ENCODE measurements around the gene PNLIP. TPM values are rescaled to one million over a fixed set of nuclear protein-coding genes. Genes with fewer than 3 reads are reported as not detected.

Gene PNLIP
- 1 to 10 TPM in 2 of 6 donors, not detected in 4; 1.7 to 3.3 TPM for total RNA-seq

GRCh38 chr10:116545756-116546155 lies at the start of gene PNLIP:
Gene PNLIP, plus strand, starts transcription at chr10:116545931. Its CDS starts 162 bp downstream, at chr10:116546093.
- Histone ChIP-seq H3K27me3 (no peaks in the 10 kb centered on the region), H3K4me3 (no peak within 1 kb of the TSS), H3K36me3 (no peaks in the 10 kb centered on the region), H3K9me3 (no peaks in the 10 kb centered on the region), H3K4me1 (no peaks in the 10 kb centered on the region), H3K27ac (no peak within 1 kb of the TSS)
- ATAC-seq (ENCODE audit: low FRiP score in 2 of 2) (no peak), DNase-seq (no peak)
- 82 to 86% methylated on average over 8 of the region's 8 CpGs for WGBS, 2 donors
- TF ChIP-seq EP300 (IDR thresholded peaks at IDR 0.05): no peak
- no peak for TF ChIP-seq POLR2A (IDR thresholded peaks at IDR 0.05)
- TF ChIP-seq POLR2AphosphoS5 (IDR thresholded peaks at IDR 0.05): no peak
- TF ChIP-seq CTCF (IDR thresholded peaks at IDR 0.05): no peak

GRCh38 chr10:116504786-116505185 lies 40.9 kb upstream of the PNLIP start:
- Histone ChIP-seq H3K9me3 (no peaks in the 10 kb centered on the region), H3K4me1 (no peaks in the 10 kb centered on the region), H3K27ac (no peak overlapping the region), H3K36me3 (no peaks in the 10 kb centered on the region), H3K27me3 (no peaks in the 10 kb centered on the region), H3K4me3 (no peak overlapping the region)
- DNase-seq: no peak
- TF ChIP-seq CTCF (IDR thresholded peaks at IDR 0.05): no peak
- no peak for TF ChIP-seq POLR2AphosphoS5 (IDR thresholded peaks at IDR 0.05)
- no peak for TF ChIP-seq POLR2A (IDR thresholded peaks at IDR 0.05)
- no peak for TF ChIP-seq EP300 (IDR thresholded peaks at IDR 0.05)
- WGBS, 2 donors: 44 to 59% methylated on average over 8 of the region's 8 CpGs
- ATAC-seq (ENCODE audit: low FRiP score in 2 of 2): no peak

- WGBS, 2 donors: 75 to 87% methylated on average over 3 of the region's 3 CpGs
- Histone ChIP-seq H3K27ac (no peak overlapping the region), H3K36me3 (no peaks in the 10 kb centered on the region), H3K9me3 (no peaks in the 10 kb centered on the region), H3K4me3 (no peak overlapping the region), H3K4me1 (no peaks in the 10 kb centered on the region), H3K27me3 (no peaks in the 10 kb centered on the region)
- no peak for DNase-seq
- no peak for TF ChIP-seq POLR2AphosphoS5 (IDR thresholded peaks at IDR 0.05)
- no peak for TF ChIP-seq POLR2A (IDR thresholded peaks at IDR 0.05)
- TF ChIP-seq EP300 (IDR thresholded peaks at IDR 0.05): no peak
- TF ChIP-seq CTCF (IDR thresholded peaks at IDR 0.05): no peak
- no peak for ATAC-seq (ENCODE audit: low FRiP score in 2 of 2)
These were observed 35.2 kb upstream of the PNLIP start for GRCh38 chr10:116510565-116510964.

- Histone ChIP-seq H3K4me1 (no peaks in the 10 kb centered on the region), H3K27ac (no peak overlapping the region), H3K9me3 (no peaks in the 10 kb centered on the region), H3K4me3 (no peak overlapping the region), H3K36me3 (no peaks in the 10 kb centered on the region), H3K27me3 (no peaks in the 10 kb centered on the region)
- DNase-seq (no peak), ATAC-seq (ENCODE audit: low FRiP score in 2 of 2) (no peak)
- no peak for TF ChIP-seq EP300 (IDR thresholded peaks at IDR 0.05)
- TF ChIP-seq CTCF (IDR thresholded peaks at IDR 0.05): no peak
- TF ChIP-seq POLR2A (IDR thresholded peaks at IDR 0.05): no peak
- TF ChIP-seq POLR2AphosphoS5 (IDR thresholded peaks at IDR 0.05): no peak
- WGBS, 2 donors: 58 to 72% methylated on average over 3 of the region's 3 CpGs
These were observed 34.4 kb upstream of the PNLIP start for GRCh38 chr10:116511365-116511764.
